Activated CD4-positive, alpha-beta T cell treated with anti-CD3 and anti-CD28 coated beads for 1 hour (primary cell): ENCODE measurements around the gene ASB18.
"Not testable (repeated sequence)": the region's sequence is repeated elsewhere in the genome, so short reads cannot be mapped to it uniquely, and the experiment has no call there.

Source experiments
- DNase-seq: peaks from one replicate; pipeline ENCODE4 v3.0.0-alpha.2; 2020

Gene ASB18

GRCh38 chr2:236264256-236264655 lies at the start of gene ASB18:
TSS of gene ASB18 (minus strand) at chr2:236264406. CDS start at chr2:236264345, 61 bp downstream.
- no peak for DNase-seq

DNA sequence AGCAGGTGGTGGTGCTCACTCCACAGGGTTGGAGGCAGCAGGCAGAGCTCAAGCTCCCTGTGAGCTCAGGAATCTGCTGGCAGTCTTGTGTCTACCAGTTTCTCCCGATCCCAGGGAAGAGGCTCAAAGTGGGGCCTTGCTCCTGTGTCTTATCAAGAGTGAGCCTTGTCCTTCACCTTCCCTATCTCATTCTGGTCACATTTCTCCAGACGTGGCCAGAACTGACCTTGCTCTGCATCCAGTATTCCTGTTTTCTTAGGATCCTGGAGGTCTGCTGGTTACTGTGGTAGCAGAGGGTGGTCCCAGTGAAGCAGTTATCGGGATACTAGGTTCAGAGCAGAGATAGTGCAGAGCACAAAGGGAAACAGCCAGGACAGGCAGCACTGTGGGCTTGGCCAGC lies 47.1 kb upstream of the ASB18 start:
- DNase-seq: no peak

DNA sequence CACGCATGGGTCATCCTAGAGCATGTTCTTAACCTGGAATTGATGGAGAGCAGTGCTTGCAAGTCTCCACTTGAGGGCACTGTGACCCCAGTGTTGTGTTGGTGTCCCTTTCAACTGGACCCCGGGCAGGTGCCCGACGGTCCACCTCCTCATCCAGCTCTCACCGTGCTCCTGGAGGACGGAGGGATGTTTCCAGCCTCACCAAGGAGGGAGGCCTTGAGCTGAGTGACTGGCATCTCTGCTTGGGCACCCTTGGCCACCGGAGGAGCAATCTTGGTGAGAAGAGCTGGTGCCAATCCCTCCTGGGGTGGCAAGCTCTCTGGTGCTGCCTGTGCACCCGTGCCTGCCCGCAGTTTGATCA lies 45.4 kb upstream of the ASB18 start:
- DNase-seq: no peak

- no peak for DNase-seq
These were observed 44.9 kb upstream of the ASB18 start for GRCh38 chr2:236308855-236309668.

GRCh38 chr2:236307641-236308040 lies 43.4 kb upstream of the ASB18 start:
- no peak for DNase-seq

- no peak for DNase-seq
These were observed 42.8 kb upstream of the ASB18 start for GRCh38 chr2:236306825-236307540.

- no peak for DNase-seq
These were observed 41.9 kb upstream of the ASB18 start for GRCh38 chr2:236305964-236306605.

DNA sequence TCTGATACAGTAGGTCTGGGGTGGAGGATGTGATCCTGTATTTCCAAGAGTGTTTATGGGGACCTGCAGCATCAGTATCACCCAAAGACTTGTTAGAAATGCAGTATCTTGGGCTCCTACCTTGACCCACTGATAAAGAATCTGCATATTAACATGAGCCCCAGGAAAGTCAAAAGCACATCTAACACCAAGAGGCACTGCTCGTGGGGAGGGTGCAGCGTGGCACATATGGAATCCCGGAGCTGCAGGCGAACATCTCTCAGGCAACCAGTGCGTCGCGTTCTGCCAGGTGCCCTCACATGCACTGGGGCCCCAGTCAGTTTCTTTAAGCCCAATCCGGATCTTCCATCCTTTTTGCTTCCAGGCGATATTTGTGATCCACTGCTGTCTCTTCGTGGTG lies 41.3 kb upstream of the ASB18 start:
- no peak for DNase-seq

GRCh38 chr2:236303935-236304334 lies 39.7 kb upstream of the ASB18 start:
- no peak for DNase-seq

DNA sequence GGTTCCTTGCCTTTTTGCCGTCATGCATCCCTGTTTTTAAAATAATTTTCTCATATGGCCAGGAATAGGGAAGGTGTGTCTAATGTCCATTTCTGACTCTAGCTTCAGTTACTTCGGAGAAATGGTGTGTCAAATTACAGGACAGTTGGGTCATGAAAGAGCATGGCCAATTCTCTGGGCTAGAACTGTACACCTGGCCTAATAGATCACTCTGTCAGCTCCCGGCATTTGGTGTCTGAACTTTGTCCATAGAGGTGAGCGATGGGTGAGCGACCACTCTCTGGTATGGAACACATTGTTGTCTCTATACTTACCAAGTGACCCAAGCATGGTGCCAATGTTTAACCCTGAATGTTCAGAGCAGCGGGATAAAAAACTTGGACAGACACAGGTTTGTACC lies 38.3 kb upstream of the ASB18 start:
- no peak for DNase-seq

GRCh38 chr2:236298924-236299475 lies 34.8 kb upstream of the ASB18 start:
- DNase-seq: no peak

- no peak for DNase-seq
These were observed 31.3 kb upstream of the ASB18 start for GRCh38 chr2:236295481-236295880.

GRCh38 chr2:236294647-236295046 lies 30.4 kb upstream of the ASB18 start:
- DNase-seq: no peak

DNA sequence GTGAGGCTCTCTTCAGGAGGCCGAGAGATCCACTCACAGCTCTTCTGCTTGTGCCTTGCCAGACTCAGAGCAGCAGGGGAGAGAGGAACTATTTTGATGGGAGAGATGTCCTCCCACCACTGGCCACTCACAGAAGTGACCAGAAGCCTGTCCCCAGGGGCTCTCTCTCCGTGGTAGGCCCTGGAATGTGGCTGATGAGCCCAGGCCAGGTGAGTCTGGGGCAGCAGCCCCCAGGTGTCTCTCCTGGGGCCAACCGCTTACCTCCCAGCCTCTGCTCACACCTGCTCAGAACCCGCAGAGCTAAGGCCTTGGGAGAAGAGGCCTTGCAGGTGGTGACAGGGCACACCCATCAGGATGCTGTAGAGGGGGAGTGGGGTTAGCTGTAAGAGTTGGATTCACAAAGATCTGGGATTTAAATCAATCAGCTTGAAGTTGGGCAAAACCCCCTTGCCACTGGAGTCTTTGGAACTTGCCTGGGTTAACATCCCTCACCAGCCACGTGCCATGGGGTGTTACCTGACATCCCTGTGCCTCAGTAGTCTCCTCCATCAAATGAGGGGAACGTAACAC lies 29.1 kb upstream of the ASB18 start:
- DNase-seq: no peak

- DNase-seq: no peak
These were observed 27.7 kb upstream of the ASB18 start for GRCh38 chr2:236291911-236292310.

- DNase-seq: no peak
These were observed 27.3 kb upstream of the ASB18 start for GRCh38 chr2:236291476-236291875.

GRCh38 chr2:236290742-236291425 lies 26.7 kb upstream of the ASB18 start:
- DNase-seq: no peak

DNA sequence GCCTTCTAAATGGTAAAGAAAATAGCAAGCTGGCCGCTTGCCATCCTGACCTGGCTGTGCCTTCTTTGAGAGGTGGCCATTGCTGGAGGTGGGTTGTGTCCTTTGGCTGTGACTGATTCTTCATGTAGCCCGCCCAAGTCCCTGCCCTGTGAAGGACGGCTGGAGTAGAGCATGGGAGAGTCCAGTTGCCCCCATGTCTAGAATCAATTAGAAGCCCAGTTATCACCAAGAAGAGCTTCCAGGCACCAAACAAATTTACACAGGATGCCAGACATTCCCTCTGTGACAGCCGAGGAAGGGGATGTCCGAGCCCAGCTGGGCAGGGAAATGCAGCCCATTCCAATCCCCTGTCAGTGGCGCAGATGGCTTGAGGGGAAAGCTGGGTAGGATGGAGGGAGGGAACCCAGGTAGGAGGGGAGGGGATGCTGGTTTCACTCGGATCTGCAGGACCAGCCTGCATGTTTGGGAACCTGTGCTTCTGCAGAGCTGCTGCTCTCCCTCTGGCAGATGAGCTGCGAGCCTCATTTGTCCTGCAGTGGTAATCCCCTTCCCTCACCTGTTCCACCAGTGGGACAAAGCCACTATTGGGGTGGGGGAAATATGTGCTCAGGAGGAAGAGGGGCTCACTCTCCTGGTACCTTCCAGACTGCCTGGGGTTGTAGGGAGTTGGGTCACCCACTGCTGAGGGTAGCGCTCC lies 25.7 kb upstream of the ASB18 start:
- no peak for DNase-seq

GRCh38 chr2:236288373-236288772 lies 24.2 kb upstream of the ASB18 start:
- DNase-seq: not testable (repeated sequence)

- no peak for DNase-seq
These were observed 23.4 kb upstream of the ASB18 start for GRCh38 chr2:236287656-236288055.

DNA sequence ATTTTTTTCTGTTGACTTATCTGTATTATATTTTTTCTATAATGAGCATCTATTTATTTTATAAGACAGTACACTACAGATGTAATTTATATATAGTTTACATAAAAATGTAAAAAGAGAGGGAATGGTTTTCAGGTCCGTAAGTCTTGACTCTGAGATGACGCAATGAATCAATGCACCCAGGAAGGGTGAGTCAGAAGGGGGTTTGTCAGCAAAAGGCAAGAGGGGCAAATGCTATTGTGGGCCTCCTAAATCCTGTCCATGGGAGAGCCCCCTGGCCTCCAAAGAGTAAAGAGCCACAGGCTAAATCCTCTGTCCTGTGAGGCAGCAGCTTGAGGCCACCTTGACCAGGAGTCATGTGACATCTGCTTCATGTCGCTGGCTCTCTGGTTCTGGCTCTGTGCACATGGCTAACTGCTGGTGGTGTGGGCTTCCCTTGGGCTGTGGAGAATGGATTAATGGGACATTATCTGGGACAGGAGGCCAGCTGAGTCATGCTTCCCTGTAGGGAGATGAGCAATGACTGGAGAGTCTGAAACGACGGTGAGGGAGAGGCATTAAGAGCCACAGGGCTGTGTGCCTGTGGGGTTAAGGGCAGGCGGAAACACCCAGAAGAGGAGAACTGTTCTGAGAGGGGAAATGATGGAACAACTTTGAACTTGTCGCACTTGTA lies 22.8 kb upstream of the ASB18 start:
- DNase-seq: no peak
